Measurements from ENCODE around the gene TSPAN5. TPM values are rescaled to one million over a fixed set of nuclear protein-coding genes. Genes with fewer than 3 reads are reported as not detected.

TSPAN5 gene
- total and polyA plus RNA-seq, 9 of the 15 experiments (the other 6 are each of a cell fraction or from before 2014, with no cell fraction given): 0.58 to 6.6 (median 0.73) TPM

GRCh38 chr4:98625399-98625798 lies 33.0 kb downstream of the TSPAN5 start:
- H3K4me2 ChIP-seq (ENCODE audit: insufficient read depth, low read length): no peak overlapping the region
- TF ChIP-seq TFAM (CRISPR knock-in tag; conservative IDR thresholded peaks at IDR 0.05): no peak
- TF ChIP-seq SIRT6 (IDR thresholded peaks at IDR 0.05; ENCODE audit: low read depth, low read length): no peak
- no peak for TF ChIP-seq PML (IDR thresholded peaks at IDR 0.05; ENCODE audit: low read length)
- TF ChIP-seq ZNF165 (CRISPR knock-in tag; IDR thresholded peaks at IDR 0.05; ENCODE audit: borderline replicate concordance): no peak
- TF ChIP-seq NCOR1 (IDR thresholded peaks at IDR 0.05): no peak
- TF ChIP-seq ELK3 (CRISPR knock-in tag; IDR thresholded peaks at IDR 0.05): no peak
- TF ChIP-seq CBFA2T3 (IDR thresholded peaks at IDR 0.05): no peak
- no peak for TF ChIP-seq THRB (CRISPR knock-in tag; conservative IDR thresholded peaks at IDR 0.05)
- no peak for TF ChIP-seq ZBTB40 (IDR thresholded peaks at IDR 0.05)
- no peak for TF ChIP-seq ZBTB40 (CRISPR knock-in tag; IDR thresholded peaks at IDR 0.05)
- no peak for TF ChIP-seq HNRNPLL (IDR thresholded peaks at IDR 0.05; ENCODE audit: low read depth, low read length, poor library complexity, severe bottlenecking)
- no peak for TF ChIP-seq RBM39 (optimal IDR thresholded peaks at IDR 0.05; ENCODE audit: low read depth, low read length)

More at GRCh38 chr4:98625399-98625798, 33.0 kb downstream of the TSPAN5 start:
- ChIA-PET CTCF (ENCODE audit: low intra/inter-chr PET ratio) (no interaction called here), POLR2A (no interaction called here)
- H3K4me3 ChIP-seq: no peak overlapping the region
- FAIRE-seq: no peak
- no peak for DNase-seq (ENCODE audit: extremely low read depth in 1 of 4, low spot score in 3 of 4)
- no peak for ATAC-seq
- H2AFZ ChIP-seq (ENCODE audit: low read depth, low read length): no peak overlapping the region
- in situ Hi-C loops (cut with MboI): no loop called here
- H3K36me3 ChIP-seq (ENCODE audit: control insufficient read depth, insufficient read depth, low read length): no peaks in the 10 kb centered on the region
- H3K27me3 ChIP-seq (ENCODE audit: control insufficient read depth in 2 of 2, insufficient read depth in 2 of 2, low read length in 2 of 2): peaks cover 0 to 1% of the 10 kb centered on the region in 2 experiments; a peak in 3 of 5 replicates
- H3K9ac ChIP-seq (ENCODE audit: insufficient read depth in 1 of 2, low read depth in 2 of 2, low read length in 2 of 2): no peak overlapping the region
- H3K9me3 ChIP-seq (replicated peaks; ENCODE audit: control insufficient read depth, insufficient read depth, low read depth, low read length): no peaks in the 10 kb centered on the region
- WGBS (ENCODE audit: insufficient coverage, low coverage, missing lambda C conversion rate): 0% methylated on average over 4 of the region's 4 CpGs
- no peaks in the 10 kb centered on the region for H3K4me1 ChIP-seq (replicated peaks in 1 of 2; ENCODE audit: control insufficient read depth in 2 of 2, insufficient read depth in 2 of 2, low read length in 2 of 2)
- H3K9me1 ChIP-seq (ENCODE audit: control insufficient read depth, insufficient read depth, low read length): no peaks in the 10 kb centered on the region
- H3K79me2 ChIP-seq (ENCODE audit: control insufficient read depth, insufficient read depth, low read length): no peaks in the 10 kb centered on the region
- H4K20me1 ChIP-seq (replicated peaks; ENCODE audit: control insufficient read depth, insufficient read depth, low read length): no peaks in the 10 kb centered on the region
- no peak overlapping the region for H3K27ac ChIP-seq (ENCODE audit: extremely low read depth, low read depth, low read length)
- intact Hi-C loops (cut with micrococcal nuclease): loop anchor here (10.0 kb wide), 1 partner anchor 161 kb away; no protein-coding TSS in a partner anchor
- no TSS peak for BruUV-seq (replicated peaks)

All from K562 (cell line).